AG04449 (cell line): ENCODE measurements around the gene CISD3.

Experiments used
- CTCF ChIA-PET: fragments of 350-600 bp; formaldehyde crosslinking; extraction: SDS; loops from one replicate; lab custom pipeline; 2021; ENCODE audit warnings: antibody characterized with exemption; lab: Yijun Ruan, JAX
- POLR2A ChIA-PET: fragments of 400-600, 350-600 bp; formaldehyde crosslinking; extraction: SDS; loops from one replicate; lab custom pipeline; 2020; ENCODE audit warnings: antibody characterized with exemption, inconsistent platforms; lab: Yijun Ruan, JAX
- DNase-seq: peaks from one replicate; pipeline ENCODE4 v3.0.0-alpha.2; 2010; ENCODE audit warnings: low read depth, low spot score
- H3K4me3 ChIP-seq: 2 replicates; pipeline ENCODE4 v1.5.1; 2011; ENCODE audit warnings: low read depth, mild to moderate bottlenecking, control low read depth, low read length
- CTCF ChIP-seq: IDR thresholded peaks from one replicate; pipeline ENCODE4 v1.5.1; 2011; ENCODE audit warnings: mild to moderate bottlenecking, moderate library complexity, low read length, control low read depth, inconsistent platforms; ENCODE audit not compliant: insufficient read depth; ENCODE audit errors: missing control alignments

CISD3 gene

GRCh38 chr17:38740044-38740443 is 9.9 kb downstream of the CISD3 start:
- no peak overlapping the region for H3K4me3 ChIP-seq
- DNase-seq = no peak
- TF ChIP-seq CTCF = no peak
- CTCF ChIA-PET = interaction anchor here (0.6 to 1.1 kb wide), 3 partner anchors 9 to 77 kb away, joined by 3 read pairs; no protein-coding TSS in a partner anchor
- POLR2A ChIA-PET = no interaction called here

DNA sequence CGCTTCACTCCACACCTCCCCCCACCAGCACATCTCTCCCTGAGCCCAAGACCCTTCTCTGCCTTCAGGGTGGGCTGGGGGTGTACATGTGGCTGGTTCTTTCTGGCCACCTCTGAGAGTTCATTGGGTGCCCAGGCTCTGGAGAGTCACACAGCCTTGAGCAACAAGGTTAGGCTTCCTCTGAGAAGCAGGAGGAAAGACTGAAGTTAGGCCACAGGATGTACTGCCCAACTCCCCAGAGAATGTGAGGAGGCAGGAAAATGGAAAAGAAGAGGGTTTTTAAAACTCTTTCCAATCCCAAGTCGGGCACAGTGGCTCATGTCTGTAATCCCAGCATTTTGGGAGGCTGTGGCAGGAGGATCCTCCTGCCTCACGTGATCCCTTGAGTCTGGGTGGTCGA is 10.7 kb downstream of the CISD3 start:
- TF ChIP-seq CTCF = no peak
- POLR2A ChIA-PET = no interaction called here
- CTCF ChIA-PET = interaction anchor here (1.1 kb wide), 1 partner anchor 10 kb away, joined by 3 read pairs; no protein-coding TSS in a partner anchor

DNA sequence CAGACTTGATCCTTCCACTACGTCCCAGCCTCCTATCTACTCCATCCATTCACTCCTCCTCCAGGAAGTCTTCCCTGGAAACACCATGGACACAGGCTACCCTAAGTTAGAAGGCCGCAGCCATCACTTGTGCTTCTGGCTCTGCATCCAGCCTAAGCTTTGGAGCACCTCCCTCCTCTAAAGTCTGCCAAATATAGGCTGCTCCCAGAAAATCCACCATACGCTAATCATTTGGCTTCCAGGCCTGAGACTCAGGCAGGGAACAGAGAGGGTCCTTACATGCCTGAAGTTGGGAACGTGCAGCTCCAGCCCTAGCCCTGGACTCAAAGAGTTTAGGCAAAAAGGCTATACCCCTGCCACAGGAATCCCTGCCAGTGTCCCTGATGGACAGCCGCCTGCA is 11.3 kb downstream of the CISD3 start:
- no peak for TF ChIP-seq CTCF
- H3K4me3 ChIP-seq = no peak overlapping the region
- POLR2A ChIA-PET = no interaction called here
- DNase-seq = no peak
- CTCF ChIA-PET = interaction anchor here (0.8 to 1.1 kb wide), 2 partner anchors 9 to 54 kb away, joined by 3 read pairs; no protein-coding TSS in a partner anchor

More for the DNA sequence above, 10.7 kb downstream of the CISD3 start:
- H3K4me3 ChIP-seq = no peak overlapping the region
- DNase-seq = no peak

DNA sequence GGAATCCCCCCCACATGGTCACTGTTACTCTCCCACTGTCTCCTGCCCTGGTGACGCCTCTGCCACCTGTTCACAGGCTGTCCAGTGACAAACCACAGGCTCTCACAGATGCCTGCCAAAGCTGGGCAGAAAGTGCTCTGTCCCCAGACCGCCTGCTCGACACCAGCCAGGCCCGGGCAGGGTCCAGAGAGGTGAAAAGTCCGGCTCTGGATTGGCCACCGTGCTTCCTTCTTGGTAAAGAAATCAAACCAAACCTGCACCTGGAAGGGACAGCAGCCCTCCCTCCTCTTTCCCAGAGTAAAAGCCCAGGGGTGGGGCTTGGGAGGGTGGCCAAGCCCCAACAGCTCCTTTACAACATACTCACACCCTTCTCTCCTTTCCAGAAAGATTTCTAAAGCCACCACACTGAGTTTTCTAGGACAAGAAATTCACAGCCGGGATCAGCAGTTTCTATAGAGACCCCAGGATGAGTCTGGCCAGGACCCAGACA is 11.8 kb downstream of the CISD3 start:
- TF ChIP-seq CTCF = no peak
- H3K4me3 ChIP-seq = no peak overlapping the region

DNA sequence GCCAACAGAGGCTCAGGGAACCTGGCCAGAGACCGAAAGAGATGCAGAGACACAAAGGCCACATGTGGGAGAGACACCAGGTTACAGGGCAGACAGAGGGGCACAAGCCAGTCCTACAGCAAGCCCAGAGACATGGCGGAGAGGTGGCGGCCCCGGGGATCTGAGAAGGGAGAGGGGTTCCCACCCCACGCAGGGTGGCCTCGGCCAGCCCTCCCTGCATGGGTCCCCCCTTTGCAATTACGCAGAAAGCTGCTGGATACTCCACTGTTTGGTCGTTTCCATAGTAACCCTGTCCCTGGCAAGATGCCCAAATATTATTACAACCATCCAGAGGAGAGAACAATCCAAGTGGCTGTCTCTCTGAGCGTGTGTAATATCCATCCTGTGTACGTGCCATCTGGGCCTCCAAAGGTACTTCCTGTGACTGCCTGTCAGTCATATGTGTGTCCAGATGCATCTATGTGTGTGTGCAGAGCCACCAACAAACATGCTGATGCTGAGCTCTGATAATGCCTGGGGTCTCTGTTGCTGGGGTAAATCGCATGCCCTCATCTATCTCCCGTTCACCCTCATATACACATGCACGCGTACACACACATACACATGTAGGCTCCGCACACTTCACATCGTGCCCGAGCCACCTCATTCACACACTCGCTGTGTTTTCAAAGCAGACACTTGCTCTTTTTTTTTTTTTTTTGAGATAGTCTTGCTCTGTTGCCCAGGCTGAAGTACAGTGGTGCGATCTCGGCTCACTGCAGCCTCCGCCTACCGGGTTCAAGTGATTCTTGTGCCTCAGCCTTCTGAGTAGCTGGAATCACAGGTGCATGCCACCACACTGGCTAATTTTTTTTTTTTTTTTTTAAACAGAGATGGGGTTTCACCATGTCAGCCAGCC is 12.5 kb downstream of the CISD3 start:
- no peak for DNase-seq
- POLR2A ChIA-PET = interaction anchor here (0.6 kb wide), 2 partner anchors 48 to 389 kb away, joined by 3 to 4 read pairs; no protein-coding TSS in a partner anchor
- no peak for TF ChIP-seq CTCF
- CTCF ChIA-PET = interaction anchor here (5.4 kb wide), 1 partner anchor 7 kb away, joined by 78 read pairs; no protein-coding TSS in a partner anchor
- no peak overlapping the region for H3K4me3 ChIP-seq

More for the DNA sequence above, 11.8 kb downstream of the CISD3 start:
- DNase-seq = no peak
- ChIA-PET CTCF (interaction anchor here (0.8 to 1.1 kb wide), 2 partner anchors 10 to 55 kb away, joined by 3 read pairs; no protein-coding TSS in a partner anchor), POLR2A (interaction anchor here (0.6 kb wide), 1 partner anchor 390 kb away, joined by 3 read pairs; no protein-coding TSS in a partner anchor)
